Activated CD4-positive, alpha-beta T cell treated with anti-CD3 and anti-CD28 coated beads for 1 hour (primary cell): ENCODE measurements around the gene DLG3.

Experiments used
- DNase-seq: peaks from one replicate; pipeline ENCODE4 v3.0.0-alpha.2; 2020

The DLG3 gene

GRCh38 chrX:70527053-70527452 lies 82.4 kb downstream of the DLG3 start:
- no peak for DNase-seq

- DNase-seq = no peak
Measured at GRCh38 chrX:70527610-70528345, 83.1 kb downstream of the DLG3 start.

DNA sequence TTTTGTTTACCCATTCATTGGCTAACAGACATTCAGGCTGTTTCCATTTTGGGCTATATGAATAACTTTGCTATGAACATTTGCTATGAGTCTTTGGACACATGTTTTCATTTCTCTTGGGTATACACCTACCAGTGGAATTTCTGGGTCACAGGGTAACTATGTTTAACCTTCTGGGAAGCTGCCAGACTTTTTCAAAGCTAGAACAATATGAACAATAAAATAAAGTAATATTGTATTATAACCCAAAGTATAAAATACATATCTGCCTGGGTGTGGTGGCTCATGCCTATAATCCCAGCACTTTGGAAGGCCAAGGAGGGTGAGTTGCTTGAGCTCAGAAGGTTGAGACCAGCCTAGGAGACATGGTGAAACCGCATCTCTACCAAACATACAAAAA lies 90.6 kb downstream of the DLG3 start:
- no peak for DNase-seq

- no peak for DNase-seq
Measured at GRCh38 chrX:70549429-70549828, 104.8 kb downstream of the DLG3 start.

GRCh38 chrX:70552130-70552704 lies 107.6 kb downstream of the DLG3 start:
- DNase-seq = no peak

DNA sequence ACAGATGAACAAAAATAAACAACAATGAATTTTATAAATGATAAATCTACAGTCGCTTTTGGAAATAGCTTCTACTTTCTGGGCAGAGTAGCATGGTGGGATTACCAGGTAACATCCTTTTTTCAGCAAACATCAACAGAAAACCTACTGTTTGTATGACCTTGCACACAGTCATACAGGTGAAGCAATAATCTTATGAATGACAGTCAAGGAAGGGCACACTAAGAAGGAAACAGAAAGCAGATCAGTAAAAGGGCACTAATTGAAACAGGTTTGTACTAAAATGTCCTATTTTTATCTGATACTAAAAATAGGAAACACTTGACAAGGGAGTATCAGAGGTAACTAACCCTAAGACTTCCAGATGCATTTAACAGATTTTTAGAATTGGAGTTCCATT lies 108.9 kb downstream of the DLG3 start:
- DNase-seq = no peak

DNA sequence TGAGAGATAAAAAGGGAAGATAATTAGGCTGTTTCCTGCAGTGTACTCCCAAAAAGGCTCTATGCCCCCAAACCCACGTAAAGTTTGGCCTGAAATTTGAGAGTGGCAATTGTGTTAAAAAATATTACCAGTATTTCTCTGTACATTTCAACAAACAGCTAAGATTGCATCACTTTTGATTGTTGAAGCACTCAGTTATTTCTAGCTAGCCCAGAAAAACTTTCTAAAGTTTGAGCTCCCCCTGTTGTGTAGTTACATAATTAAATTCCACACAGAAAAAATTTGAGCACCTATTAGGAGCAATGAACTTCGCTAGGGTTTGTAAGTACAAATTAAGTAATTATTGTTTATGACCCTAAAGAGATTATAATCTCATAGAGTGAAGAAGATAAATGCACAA lies 109.4 kb downstream of the DLG3 start:
- DNase-seq = no peak

GRCh38 chrX:70554523-70554922 lies 109.9 kb downstream of the DLG3 start:
- DNase-seq = no peak

DNA sequence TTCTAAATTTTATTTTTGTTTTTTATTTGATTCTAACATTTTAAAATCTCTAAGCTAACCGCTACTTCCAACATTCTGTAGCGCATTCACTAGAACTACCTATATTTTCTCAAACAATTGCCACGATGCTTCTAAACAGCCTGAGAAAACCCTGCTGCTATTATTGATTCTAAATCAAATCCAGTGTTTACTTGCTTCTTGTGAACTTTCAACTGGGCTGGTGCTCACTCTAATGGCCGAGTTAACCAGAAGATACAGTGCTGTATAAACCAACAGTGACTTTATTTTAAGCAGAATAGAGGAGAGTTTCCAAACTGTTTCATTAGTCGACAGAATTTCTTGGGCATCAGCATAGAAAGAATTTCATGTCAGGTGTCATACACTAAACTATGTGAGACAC lies 110.3 kb downstream of the DLG3 start:
- no peak for DNase-seq
